Tibial nerve (tissue), 4 donors: ENCODE data around the gene DAD1. TPM values are rescaled to one million over a fixed set of nuclear protein-coding genes. Genes with fewer than 3 reads are reported as not detected.

Experiments
- small RNA-seq: library from RNA; depleted of rRNA; stranded (forward); fragments of <200 nt; gene quantifications from one replicate; pipeline ENCODE3, GENCODE V24; 2016
- total RNA-seq, 4 donors: library from RNA; depleted of rRNA; stranded (reverse); fragments of >200 nt; gene quantifications; one replicate each; pipeline ENCODE4 v1.1.0, GENCODE V29; 2016

DAD1 gene
- total RNA-seq, 4 donors from 2014 or later: 128 to 254 (median 198) TPM

Small RNA genes within 50 kb of the gene (small RNA-seq; reads per million reads assigned to genes)
- not detected for gene TRAJ1
- not detected for gene TRAJ10
- not detected for gene TRAJ11
- not detected for gene TRAJ12
- not detected for gene TRAJ13
- not detected for gene TRAJ14
- not detected for gene TRAJ16
- not detected for gene TRAJ17
- gene TRAJ18: not detected
- not detected for gene TRAJ19
- not detected for gene TRAJ2
- not detected for gene TRAJ20
- not detected for gene TRAJ21
- not detected for gene TRAJ22
- not detected for gene TRAJ23
- gene TRAJ24: not detected
- not detected for gene TRAJ25
- not detected for gene TRAJ26
- not detected for gene TRAJ27
- not detected for gene TRAJ28
- not detected for gene TRAJ3
- gene TRAJ4: not detected
- gene TRAJ5: not detected
- not detected for gene TRAJ6
- not detected for gene TRAJ7
- gene TRAJ8: not detected
- not detected for gene TRAJ9

Other genes starting within 250 kb of the DAD1 start
- gene ABHD4, start 9.1 kb upstream of the DAD1 start, total RNA-seq: 10 to 100 TPM; 16.1 to 42.4 (median 31.9) TPM
- not detected for gene OR6J1, start 55.1 kb upstream of the DAD1 start, total RNA-seq
- gene OXA1L, start 177.5 kb upstream of the DAD1 start, total RNA-seq: 10 to 100 TPM; 65.5 to 79.6 (median 69.6) TPM
- 10 to 100 TPM in 3 of 4 donors, 1 to 10 TPM in 1; 8.4 to 39.8 (median 19.0) TPM for gene SLC7A7, start 226.2 kb upstream of the DAD1 start, total RNA-seq
- gene MRPL52, start 240.7 kb upstream of the DAD1 start, total RNA-seq: 10 to 100 TPM; 26.7 to 44.0 (median 30.2) TPM
- gene MMP14, start 247.4 kb upstream of the DAD1 start, total RNA-seq: 100 to 1,000 TPM; 101 to 222 (median 145) TPM